Transverse colon (tissue), 4 donors: ENCODE data around the gene ZNF680.

Experiments used
- CTCF ChIP-seq, 5 experiments: fragments of 200-600 bp in 3 of 5; fragments of 450-650 bp in 2 of 5; sonication (generic) in 3 of 5; IDR thresholded peaks; 1 replicate in 2 of 5; 2 replicates in 3 of 5; pipeline ENCODE4 v1.5.1; 2016 to 2017; ENCODE audit warnings: antibody characterized with exemption in 5 of 5, inconsistent platforms in 3 of 5, mild to moderate bottlenecking in 2 of 5, moderate library complexity in 1 of 5
- POLR2A ChIP-seq: fragments of 450-650 bp; IDR thresholded peaks from one replicate; pipeline ENCODE4 v1.6.1; 2016; ENCODE audit warnings: antibody characterized with exemption, mild to moderate bottlenecking, moderate library complexity
- POLR2AphosphoS5 ChIP-seq, 3 donors: sonication (generic); formaldehyde crosslinking; IDR thresholded peaks; one replicate each; pipeline ENCODE4 v1.6.1; 2016; ENCODE audit warnings: antibody characterized with exemption in 3 of 3

- TF ChIP-seq CTCF (IDR thresholded peaks at IDR 0.05) = no peak
- TF ChIP-seq POLR2A = no peak
- no peak for TF ChIP-seq POLR2AphosphoS5 (IDR thresholded peaks at IDR 0.05)
Observed at GRCh38 chr7:64521409-64521984, 41.4 kb downstream of the ZNF680 start.
